Lung (tissue), 12 donors: Measurements from ENCODE around the gene APOA1. TPM values are rescaled to one million over a fixed set of nuclear protein-coding genes. Genes with fewer than 3 reads are reported as not detected.

Experiments used
- ATAC-seq: fragments of 200-7000 bp; cut with Tn5 transposase; one replicate; pipeline ENCODE4 v1.9.1; 2020; ENCODE audit warnings: moderate number of reproducible peaks; ENCODE audit not compliant: insufficient read depth, low FRiP score
- DNase-seq, 3 donors: peaks; one replicate each; pipeline ENCODE4 v3.0.0-alpha.2; 2013 to 2017
- H3K27ac ChIP-seq, 2 donors: one replicate each; pipeline ENCODE4 v1.5.1; 2013; ENCODE audit warnings: mild to moderate bottlenecking in 2 of 2, moderate library complexity in 2 of 2, control low read depth in 1 of 2, inconsistent platforms in 1 of 2, low read depth in 1 of 2, low read length in 1 of 2
- H3K27me3 ChIP-seq, 3 donors: one replicate each; pipeline ENCODE4 v1.5.1; 2013; ENCODE audit warnings: low read length in 2 of 3; ENCODE audit not compliant: control insufficient read depth in 3 of 3, insufficient read depth in 3 of 3
- H3K36me3 ChIP-seq, 4 donors: one replicate each; pipeline ENCODE4 v1.5.1; 2013; ENCODE audit warnings: low read length in 4 of 4, mild to moderate bottlenecking in 1 of 4, moderate library complexity in 1 of 4; ENCODE audit not compliant: control insufficient read depth in 4 of 4, insufficient read depth in 4 of 4
- H3K4me1 ChIP-seq, 5 donors: one replicate each; pipeline ENCODE4 v1.5.1; 2013; ENCODE audit warnings: low read length in 5 of 5, mild to moderate bottlenecking in 2 of 5, moderate library complexity in 1 of 5; ENCODE audit not compliant: control insufficient read depth in 5 of 5, insufficient read depth in 5 of 5
- H3K4me3 ChIP-seq: one replicate; pipeline ENCODE4 v1.5.1; 2013; ENCODE audit warnings: mild to moderate bottlenecking, control low read depth, moderate library complexity
- H3K9ac ChIP-seq, 2 donors: one replicate each; pipeline ENCODE4 v1.5.1; 2013; ENCODE audit warnings: low read length in 2 of 2, control low read depth in 1 of 2; ENCODE audit not compliant: insufficient read depth in 1 of 2
- H3K9me3 ChIP-seq, 4 donors: one replicate each; pipeline ENCODE4 v1.5.1; 2013; ENCODE audit warnings: low read length in 3 of 4, mild to moderate bottlenecking in 1 of 4, moderate library complexity in 1 of 4; ENCODE audit not compliant: control insufficient read depth in 4 of 4, insufficient read depth in 3 of 4
- WGBS, 2 donors: extraction: QIAGEN DNeasy Blood & Tissue Kit; methylation state at CpG; one replicate each; pipeline ENCODE4 v1.1.7; 2013; 5-methylcytosine and 5-hydroxymethylcytosine counted together
- polyA plus RNA-seq, 2 donors: library from polyadenylated mRNA; stranded (reverse); fragments of 200-250 nt; gene quantifications; one replicate each; pipeline ENCODE4 v1.2.1, GENCODE V29; 2013
- total RNA-seq, 2 donors: library from RNA; depleted of rRNA in 1 of 2; stranded (reverse); fragments of >200 nt in 1 of 2; gene quantifications; one replicate each; pipeline ENCODE4 v1.2.1, GENCODE V29; 2014 to 2021
- TF ChIP-seq, protein P1 (sequence below): IDR thresholded peaks from 2 replicates; pipeline ENCODE4 v1.5.1; 2012; ENCODE audit warnings: mild to moderate bottlenecking; ENCODE audit errors: control extremely low read depth, extremely low read depth
- donor health status: control.
- donor health status: control.
- donor health status: Bipolar disorder and iron deficiency.
- donor health status: healthy.
- donor health status: DM: yes; HTN: yes; CAD: no.

APOA1 gene
- total and polyA plus RNA-seq, 4 donors, result 1.2 to 18.2 (median 3.1) TPM

- 88 to 98% methylated on average over 4 of the region's 4 CpGs for WGBS, 2 donors
- H3K9ac ChIP-seq, result no peak overlapping the region
- H3K4me3 ChIP-seq, result no peak overlapping the region
- H3K9me3 ChIP-seq, result no peaks in the 10 kb centered on the region
- H3K4me1 ChIP-seq, result no peaks in the 10 kb centered on the region
- TF ChIP-seq, protein P1, sequence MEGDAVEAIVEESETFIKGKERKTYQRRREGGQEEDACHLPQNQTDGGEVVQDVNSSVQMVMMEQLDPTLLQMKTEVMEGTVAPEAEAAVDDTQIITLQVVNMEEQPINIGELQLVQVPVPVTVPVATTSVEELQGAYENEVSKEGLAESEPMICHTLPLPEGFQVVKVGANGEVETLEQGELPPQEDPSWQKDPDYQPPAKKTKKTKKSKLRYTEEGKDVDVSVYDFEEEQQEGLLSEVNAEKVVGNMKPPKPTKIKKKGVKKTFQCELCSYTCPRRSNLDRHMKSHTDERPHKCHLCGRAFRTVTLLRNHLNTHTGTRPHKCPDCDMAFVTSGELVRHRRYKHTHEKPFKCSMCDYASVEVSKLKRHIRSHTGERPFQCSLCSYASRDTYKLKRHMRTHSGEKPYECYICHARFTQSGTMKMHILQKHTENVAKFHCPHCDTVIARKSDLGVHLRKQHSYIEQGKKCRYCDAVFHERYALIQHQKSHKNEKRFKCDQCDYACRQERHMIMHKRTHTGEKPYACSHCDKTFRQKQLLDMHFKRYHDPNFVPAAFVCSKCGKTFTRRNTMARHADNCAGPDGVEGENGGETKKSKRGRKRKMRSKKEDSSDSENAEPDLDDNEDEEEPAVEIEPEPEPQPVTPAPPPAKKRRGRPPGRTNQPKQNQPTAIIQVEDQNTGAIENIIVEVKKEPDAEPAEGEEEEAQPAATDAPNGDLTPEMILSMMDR, result no peak
- ATAC-seq (no peak), DNase-seq (no peak)
- no peaks in the 10 kb centered on the region for H3K27me3 ChIP-seq
- H3K36me3 ChIP-seq, result no peaks in the 10 kb centered on the region
- H3K27ac ChIP-seq, result no peak overlapping the region
Measured at GRCh38 chr11:116812109-116812508, 25.3 kb downstream of the APOA1 start.

- no peaks in the 10 kb centered on the region for H3K36me3 ChIP-seq
- no peaks in the 10 kb centered on the region for H3K27me3 ChIP-seq
- H3K4me1 ChIP-seq, result no peaks in the 10 kb centered on the region
- DNase-seq (no peak), ATAC-seq (no peak)
- H3K27ac ChIP-seq, result no peak overlapping the region
- 88 to 90% methylated on average over 3 of the region's 3 CpGs for WGBS, 2 donors
- H3K4me3 ChIP-seq, result no peak overlapping the region
- no peaks in the 10 kb centered on the region for H3K9me3 ChIP-seq
- TF ChIP-seq, protein P1, result no peak
- H3K9ac ChIP-seq, result no peak overlapping the region
Measured at GRCh38 chr11:116811194-116811593, 26.2 kb downstream of the APOA1 start.

DNA sequence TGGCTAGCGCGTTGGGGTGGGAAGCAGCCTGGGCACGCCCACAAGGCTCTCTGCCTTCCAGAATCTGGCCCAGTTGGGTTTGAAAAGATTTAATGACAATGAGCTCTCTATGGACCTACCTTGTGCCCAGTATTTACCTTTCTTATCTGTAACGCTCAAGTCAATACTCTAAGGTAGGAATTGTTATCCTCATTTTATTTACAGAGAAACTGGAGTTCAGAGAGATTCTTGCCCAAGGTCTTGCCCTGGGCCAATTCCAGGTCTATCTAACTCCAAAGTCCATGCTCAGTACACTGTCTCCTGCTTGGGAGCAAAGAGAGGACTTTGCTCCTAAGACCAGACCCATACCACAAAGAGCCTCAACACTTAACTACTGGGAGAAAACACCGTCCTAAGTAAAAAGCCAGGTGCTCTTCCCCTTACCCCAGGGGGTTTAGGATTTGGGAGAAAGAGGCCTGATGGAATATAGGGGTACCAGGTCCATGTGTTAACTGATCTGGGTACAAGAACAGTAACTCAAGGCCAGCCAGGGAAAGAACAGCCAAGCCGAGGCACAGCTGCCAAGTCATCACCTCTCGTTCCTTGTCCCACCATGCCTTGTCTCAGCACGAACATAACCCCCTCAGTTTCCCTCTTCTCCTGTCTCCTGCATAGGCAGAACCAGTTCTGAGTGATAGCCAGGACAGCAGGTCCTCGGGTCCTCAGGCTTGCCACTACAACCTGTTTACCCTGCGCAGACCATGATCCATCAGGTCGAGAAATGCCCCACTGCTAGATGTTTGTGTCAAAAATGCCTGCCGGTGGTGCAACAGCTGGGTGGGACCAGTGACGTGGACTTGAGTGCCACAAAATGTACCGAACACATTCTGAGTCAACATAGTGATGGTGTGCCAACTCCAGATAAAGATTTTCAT, 28.9 kb downstream of the APOA1 start:
- TF ChIP-seq, protein P1, result no peak
- ATAC-seq, result peak; percentile 76
- Histone ChIP-seq H3K36me3 (no peaks in the 10 kb centered on the region), H3K27me3 (no peaks in the 10 kb centered on the region), H3K9ac (no peak overlapping the region), H3K4me1 (no peaks in the 10 kb centered on the region), H3K4me3 (no peak overlapping the region), H3K27ac (peak overlapping the region in 1 of 2 donors; percentile 88), H3K9me3 (no peaks in the 10 kb centered on the region)
- 60 to 80% methylated on average over 14 of the region's 14 CpGs for WGBS, 2 donors
- peak in 1 of 3 donors; percentile 25 for DNase-seq
